Vagina (tissue), 2 donors: ENCODE data around the gene CCDC170.

Experiments used
- POLR2A ChIP-seq, 2 donors: fragments of 450-650 bp; IDR thresholded peaks; one replicate each; pipeline ENCODE4 v1.6.1; 2017; ENCODE audit warnings: antibody characterized with exemption in 2 of 2, mild to moderate bottlenecking in 2 of 2, moderate library complexity in 2 of 2
- POLR2AphosphoS5 ChIP-seq, 2 donors: sonication (generic); formaldehyde crosslinking; IDR thresholded peaks; one replicate each; pipeline ENCODE4 v1.9.0; 2017; ENCODE audit warnings: antibody characterized with exemption in 2 of 2, mild to moderate bottlenecking in 2 of 2, low read depth in 1 of 2; ENCODE audit not compliant: insufficient read depth in 1 of 2
- TF ChIP-seq, protein P1 (sequence below), 3 experiments: fragments of 450-650 bp in 2 of 3; fragments of 200-600 bp in 1 of 3; sonication (generic) in 1 of 3; IDR thresholded peaks; one replicate each; pipeline ENCODE4 v1.5.1; 2017 to 2019; ENCODE audit warnings: antibody characterized with exemption in 3 of 3, mild to moderate bottlenecking in 2 of 3, moderate library complexity in 2 of 3

DNA sequence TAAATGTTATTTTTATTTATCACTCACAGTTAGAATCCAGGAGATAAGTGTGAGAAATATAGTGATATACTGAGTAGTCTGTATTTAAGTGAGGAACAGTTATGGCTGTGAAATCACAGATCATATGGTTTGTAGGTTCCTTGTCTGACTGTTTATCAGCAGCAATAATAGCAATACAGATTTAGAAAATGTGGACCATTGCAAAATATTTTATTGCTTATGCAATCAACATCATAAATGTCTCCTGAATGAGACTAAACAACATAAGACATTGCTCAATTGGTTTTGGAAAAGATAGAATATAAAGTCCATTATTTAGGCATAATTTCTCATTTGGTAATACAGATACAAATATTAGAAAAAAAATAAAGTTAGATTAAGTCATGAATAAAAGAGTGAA lies 43.7 kb downstream of the CCDC170 start:
- TF ChIP-seq, protein P1, sequence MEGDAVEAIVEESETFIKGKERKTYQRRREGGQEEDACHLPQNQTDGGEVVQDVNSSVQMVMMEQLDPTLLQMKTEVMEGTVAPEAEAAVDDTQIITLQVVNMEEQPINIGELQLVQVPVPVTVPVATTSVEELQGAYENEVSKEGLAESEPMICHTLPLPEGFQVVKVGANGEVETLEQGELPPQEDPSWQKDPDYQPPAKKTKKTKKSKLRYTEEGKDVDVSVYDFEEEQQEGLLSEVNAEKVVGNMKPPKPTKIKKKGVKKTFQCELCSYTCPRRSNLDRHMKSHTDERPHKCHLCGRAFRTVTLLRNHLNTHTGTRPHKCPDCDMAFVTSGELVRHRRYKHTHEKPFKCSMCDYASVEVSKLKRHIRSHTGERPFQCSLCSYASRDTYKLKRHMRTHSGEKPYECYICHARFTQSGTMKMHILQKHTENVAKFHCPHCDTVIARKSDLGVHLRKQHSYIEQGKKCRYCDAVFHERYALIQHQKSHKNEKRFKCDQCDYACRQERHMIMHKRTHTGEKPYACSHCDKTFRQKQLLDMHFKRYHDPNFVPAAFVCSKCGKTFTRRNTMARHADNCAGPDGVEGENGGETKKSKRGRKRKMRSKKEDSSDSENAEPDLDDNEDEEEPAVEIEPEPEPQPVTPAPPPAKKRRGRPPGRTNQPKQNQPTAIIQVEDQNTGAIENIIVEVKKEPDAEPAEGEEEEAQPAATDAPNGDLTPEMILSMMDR (IDR thresholded peaks at IDR 0.05) = no peak
- TF ChIP-seq POLR2AphosphoS5 (IDR thresholded peaks at IDR 0.05; ENCODE audit: insufficient read depth in 1 of 2, low read depth in 1 of 2) = peak in 1 of 2 donors; percentile 17
- no peak for TF ChIP-seq POLR2A (IDR thresholded peaks at IDR 0.05)
